ENCODE results near the gene SARNP. TPM values are rescaled to one million over a fixed set of nuclear protein-coding genes. Genes with fewer than 3 reads are reported as not detected.

The SARNP gene
- total RNA-seq, 1 donor from 2014 or later: 76.6 TPM

DNA sequence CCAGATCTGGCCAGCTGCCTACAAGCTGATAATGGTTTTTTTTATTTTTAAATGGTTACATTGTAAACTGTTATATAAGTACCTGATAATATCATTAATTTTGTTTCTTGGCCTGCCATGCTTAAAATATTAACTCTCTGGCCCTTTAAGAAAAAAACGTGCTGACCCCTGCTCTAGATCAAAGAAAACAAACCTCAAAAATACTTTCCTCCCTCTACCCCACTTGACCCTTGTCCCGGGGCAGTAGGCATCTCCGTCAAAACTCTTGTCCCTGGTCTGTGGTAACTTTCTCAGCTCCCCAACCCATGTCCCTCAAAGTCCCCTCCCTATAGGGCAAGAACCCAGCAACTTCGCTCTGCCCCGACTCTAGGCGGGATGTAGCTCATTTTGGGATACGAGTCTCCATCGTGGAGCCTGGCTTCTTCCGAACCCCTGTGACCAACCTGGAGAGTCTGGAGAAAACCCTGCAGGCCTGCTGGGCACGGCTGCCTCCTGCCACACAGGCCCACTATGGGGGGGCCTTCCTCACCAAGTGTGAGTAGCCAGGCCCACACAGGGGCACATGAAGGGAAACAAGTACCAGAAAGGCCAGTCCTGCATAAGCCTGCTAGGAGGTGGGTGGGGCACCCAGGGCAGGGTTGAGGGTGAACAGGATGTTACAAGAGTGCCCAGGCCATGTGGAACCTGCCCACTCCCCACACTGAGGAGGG, 93.9 kb downstream of the SARNP start:
- H3K4me1 Mint-ChIP-seq (ENCODE audit: unreplicated experiment): peaks cover 26% of the 10 kb centered on the region
- no peak for DNase-seq (ENCODE audit: low spot score)
- H3K27me3 Mint-ChIP-seq (ENCODE audit: unreplicated experiment): peaks cover 28% of the 10 kb centered on the region
- peaks cover 40% of the 10 kb centered on the region for H3K36me3 Mint-ChIP-seq (ENCODE audit: low read depth, unreplicated experiment)
- H3K27ac Mint-ChIP-seq (ENCODE audit: unreplicated experiment): no peak overlapping the region
- peak overlapping the region; percentile 10 for H3K4me3 Mint-ChIP-seq (ENCODE audit: unreplicated experiment)
- H3K9me3 Mint-ChIP-seq (ENCODE audit: unreplicated experiment): no peaks in the 10 kb centered on the region
- TF ChIP-seq, protein P1, sequence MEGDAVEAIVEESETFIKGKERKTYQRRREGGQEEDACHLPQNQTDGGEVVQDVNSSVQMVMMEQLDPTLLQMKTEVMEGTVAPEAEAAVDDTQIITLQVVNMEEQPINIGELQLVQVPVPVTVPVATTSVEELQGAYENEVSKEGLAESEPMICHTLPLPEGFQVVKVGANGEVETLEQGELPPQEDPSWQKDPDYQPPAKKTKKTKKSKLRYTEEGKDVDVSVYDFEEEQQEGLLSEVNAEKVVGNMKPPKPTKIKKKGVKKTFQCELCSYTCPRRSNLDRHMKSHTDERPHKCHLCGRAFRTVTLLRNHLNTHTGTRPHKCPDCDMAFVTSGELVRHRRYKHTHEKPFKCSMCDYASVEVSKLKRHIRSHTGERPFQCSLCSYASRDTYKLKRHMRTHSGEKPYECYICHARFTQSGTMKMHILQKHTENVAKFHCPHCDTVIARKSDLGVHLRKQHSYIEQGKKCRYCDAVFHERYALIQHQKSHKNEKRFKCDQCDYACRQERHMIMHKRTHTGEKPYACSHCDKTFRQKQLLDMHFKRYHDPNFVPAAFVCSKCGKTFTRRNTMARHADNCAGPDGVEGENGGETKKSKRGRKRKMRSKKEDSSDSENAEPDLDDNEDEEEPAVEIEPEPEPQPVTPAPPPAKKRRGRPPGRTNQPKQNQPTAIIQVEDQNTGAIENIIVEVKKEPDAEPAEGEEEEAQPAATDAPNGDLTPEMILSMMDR (IDR thresholded peaks at IDR 0.05; ENCODE audit: unreplicated experiment): no peak

DNA sequence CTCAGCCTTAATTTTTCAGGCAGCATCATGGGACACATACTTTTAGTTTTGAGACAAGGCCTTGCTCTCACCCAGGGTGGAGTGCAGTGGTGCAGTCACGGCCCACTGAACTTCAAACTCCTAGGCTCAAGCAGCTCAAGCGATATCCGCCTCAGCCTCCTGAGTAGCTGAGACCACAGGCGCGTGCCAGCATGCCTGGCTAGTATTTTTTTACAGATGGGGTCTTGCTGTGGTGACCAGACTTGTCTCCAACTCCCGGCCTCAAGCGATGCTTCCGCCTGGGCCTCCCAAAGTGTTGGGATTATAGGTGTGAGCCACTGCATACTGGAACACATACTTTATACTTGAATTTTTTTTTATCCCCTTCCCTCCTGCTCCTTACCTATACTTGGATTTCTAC, 94.6 kb downstream of the SARNP start:
- Mint-ChIP-seq H3K9me3 (ENCODE audit: unreplicated experiment) (no peaks in the 10 kb centered on the region), H3K4me3 (ENCODE audit: unreplicated experiment) (peak overlapping the region; percentile 10), H3K36me3 (ENCODE audit: low read depth, unreplicated experiment) (peaks cover 44% of the 10 kb centered on the region), H3K4me1 (ENCODE audit: unreplicated experiment) (peaks cover 33% of the 10 kb centered on the region), H3K27me3 (ENCODE audit: unreplicated experiment) (peaks cover 28% of the 10 kb centered on the region), H3K27ac (ENCODE audit: unreplicated experiment) (no peak overlapping the region)
- DNase-seq (ENCODE audit: low spot score): no peak
- TF ChIP-seq, protein P1 (IDR thresholded peaks at IDR 0.05; ENCODE audit: unreplicated experiment): no peak

DNA sequence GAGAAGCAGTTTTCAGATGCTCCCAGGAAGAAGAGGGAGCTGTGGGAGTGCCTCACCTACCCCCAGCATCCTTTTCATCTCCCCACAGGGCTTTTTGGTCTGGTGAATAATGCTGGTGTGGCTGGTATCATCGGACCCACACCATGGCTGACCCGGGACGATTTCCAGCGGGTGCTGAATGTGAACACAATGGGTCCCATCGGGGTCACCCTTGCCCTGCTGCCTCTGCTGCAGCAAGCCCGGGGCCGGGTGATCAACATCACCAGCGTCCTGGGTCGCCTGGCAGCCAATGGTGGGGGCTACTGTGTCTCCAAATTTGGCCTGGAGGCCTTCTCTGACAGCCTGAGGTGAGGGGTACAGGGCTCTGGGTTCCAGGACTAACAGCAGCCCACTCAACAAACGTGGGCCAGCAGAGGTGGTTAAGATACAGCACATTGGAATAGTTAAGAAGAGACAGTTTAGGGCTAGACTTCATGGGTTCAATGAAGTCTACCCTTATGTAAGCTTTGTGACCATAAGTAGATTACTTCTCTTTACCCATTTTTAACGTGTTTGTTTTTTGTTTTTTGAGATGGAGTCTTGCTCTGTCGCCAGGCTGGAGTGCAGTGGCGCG, 95.8 kb downstream of the SARNP start:
- peaks cover 36% of the 10 kb centered on the region for H3K4me1 Mint-ChIP-seq (ENCODE audit: unreplicated experiment)
- DNase-seq (ENCODE audit: low spot score): no peak
- no peak overlapping the region for H3K27ac Mint-ChIP-seq (ENCODE audit: unreplicated experiment)
- TF ChIP-seq, protein P1 (IDR thresholded peaks at IDR 0.05; ENCODE audit: unreplicated experiment): no peak
- H3K27me3 Mint-ChIP-seq (ENCODE audit: unreplicated experiment): peaks cover 26% of the 10 kb centered on the region
- H3K36me3 Mint-ChIP-seq (ENCODE audit: low read depth, unreplicated experiment): peaks cover 34% of the 10 kb centered on the region
- H3K9me3 Mint-ChIP-seq (ENCODE audit: unreplicated experiment): no peaks in the 10 kb centered on the region
- no peak overlapping the region for H3K4me3 Mint-ChIP-seq (ENCODE audit: unreplicated experiment)

DNA sequence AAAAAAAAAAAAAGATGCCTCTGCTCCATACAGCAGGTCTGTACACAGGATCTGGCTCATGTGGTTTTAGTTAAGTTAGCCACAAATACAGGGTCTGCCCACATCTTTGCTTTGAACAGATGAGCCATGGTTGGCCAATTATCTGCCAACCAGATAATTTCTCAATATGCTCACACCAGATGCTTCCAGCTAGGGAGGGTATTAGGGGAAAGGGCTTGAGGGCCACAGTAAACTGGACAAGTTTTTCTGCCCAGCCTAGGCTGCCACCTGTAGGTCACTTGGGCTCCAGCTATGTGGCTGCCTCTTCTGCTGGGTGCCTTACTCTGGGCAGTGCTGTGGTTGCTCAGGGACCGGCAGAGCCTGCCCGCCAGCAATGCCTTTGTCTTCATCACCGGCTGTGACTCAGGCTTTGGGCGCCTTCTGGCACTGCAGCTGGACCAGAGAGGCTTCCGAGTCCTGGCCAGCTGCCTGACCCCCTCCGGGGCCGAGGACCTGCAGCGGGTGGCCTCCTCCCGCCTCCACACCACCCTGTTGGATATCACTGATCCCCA, 96.6 kb downstream of the SARNP start:
- H3K36me3 Mint-ChIP-seq (ENCODE audit: low read depth, unreplicated experiment): peaks cover 29% of the 10 kb centered on the region
- TF ChIP-seq, protein P1 (IDR thresholded peaks at IDR 0.05; ENCODE audit: unreplicated experiment): peak; percentile 16
- no peak overlapping the region for H3K27ac Mint-ChIP-seq (ENCODE audit: unreplicated experiment)
- no peak overlapping the region for H3K4me3 Mint-ChIP-seq (ENCODE audit: unreplicated experiment)
- DNase-seq (ENCODE audit: low spot score): peak; percentile 38
- peaks cover 26% of the 10 kb centered on the region for H3K27me3 Mint-ChIP-seq (ENCODE audit: unreplicated experiment)
- H3K9me3 Mint-ChIP-seq (ENCODE audit: unreplicated experiment): no peaks in the 10 kb centered on the region
- peaks cover 36% of the 10 kb centered on the region for H3K4me1 Mint-ChIP-seq (ENCODE audit: unreplicated experiment)

DNA sequence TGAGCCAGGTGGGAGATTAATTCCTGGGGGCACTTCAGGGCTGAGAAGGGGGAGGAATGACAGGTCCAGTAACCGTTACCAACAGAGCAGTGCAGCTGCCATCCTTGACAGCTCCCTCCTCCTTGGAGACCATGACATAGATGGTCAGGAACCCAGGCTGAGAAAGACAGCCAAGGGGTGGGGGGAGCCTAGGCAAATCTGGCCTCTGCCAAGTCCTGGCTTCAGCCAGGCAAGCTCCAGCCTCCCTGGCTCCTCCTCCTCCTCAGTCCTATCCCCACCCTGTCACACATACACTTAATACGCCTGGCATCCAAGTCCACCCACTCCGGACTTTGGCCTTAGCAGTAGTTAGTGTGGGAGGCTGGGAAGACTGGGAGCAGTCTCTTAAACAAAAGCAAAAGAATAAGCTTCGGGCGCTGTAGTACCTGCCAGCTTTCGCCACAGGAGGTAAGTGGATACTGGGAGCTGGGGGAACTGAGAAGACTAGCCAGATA, 97.4 kb downstream of the SARNP start, which contains the start of gene RDH5:
RDH5 (plus strand) TSS at position 323 of the 494 bp plus-strand sequence. CDS start 792 bp downstream, outside the sequence.
- H3K27ac Mint-ChIP-seq (ENCODE audit: unreplicated experiment): no peak within 1 kb of the TSS
- H3K4me1 Mint-ChIP-seq (ENCODE audit: unreplicated experiment): peaks cover 36% of the 10 kb centered on the region
- DNase-seq (ENCODE audit: low spot score): no peak
- no peaks in the 10 kb centered on the region for H3K9me3 Mint-ChIP-seq (ENCODE audit: unreplicated experiment)
- H3K4me3 Mint-ChIP-seq (ENCODE audit: unreplicated experiment): no peak within 1 kb of the TSS
- TF ChIP-seq, protein P1 (IDR thresholded peaks at IDR 0.05; ENCODE audit: unreplicated experiment): no peak
- H3K27me3 Mint-ChIP-seq (ENCODE audit: unreplicated experiment): peaks cover 26% of the 10 kb centered on the region
- peaks cover 25% of the 10 kb centered on the region for H3K36me3 Mint-ChIP-seq (ENCODE audit: low read depth, unreplicated experiment)

Measured in endothelial cell (in vitro differentiated cells).